Right hindlimb (tissue), 1 donor: ENCODE results near the gene RABGAP1L.
"Not testable (repeated sequence)": the region's sequence is repeated elsewhere in the genome, so short reads cannot be mapped to it uniquely, and the experiment has no call there.

Source experiments
- DNase-seq: peaks from one replicate; pipeline ENCODE4 v3.0.0-alpha.2; 2018

The RABGAP1L gene

DNA sequence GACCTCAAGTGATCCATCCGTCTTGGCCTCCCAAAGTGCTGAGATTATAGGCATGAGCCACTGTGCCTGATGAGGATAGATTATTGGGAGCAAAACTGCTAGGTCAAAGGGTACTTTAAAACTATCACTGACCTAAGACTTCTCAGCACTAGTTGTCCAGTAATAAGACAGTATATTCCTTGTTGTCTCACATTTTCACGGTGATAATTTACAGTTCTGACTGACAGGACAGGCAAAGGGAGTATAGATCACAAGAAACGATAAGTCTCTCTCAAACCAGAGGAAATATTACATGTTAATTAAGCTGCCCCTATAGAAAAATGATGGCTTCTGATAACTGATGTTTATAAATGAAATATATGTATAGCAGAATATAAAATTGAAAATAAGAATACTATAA lies 860.2 kb downstream of the RABGAP1L start:
- no peak for DNase-seq

DNA sequence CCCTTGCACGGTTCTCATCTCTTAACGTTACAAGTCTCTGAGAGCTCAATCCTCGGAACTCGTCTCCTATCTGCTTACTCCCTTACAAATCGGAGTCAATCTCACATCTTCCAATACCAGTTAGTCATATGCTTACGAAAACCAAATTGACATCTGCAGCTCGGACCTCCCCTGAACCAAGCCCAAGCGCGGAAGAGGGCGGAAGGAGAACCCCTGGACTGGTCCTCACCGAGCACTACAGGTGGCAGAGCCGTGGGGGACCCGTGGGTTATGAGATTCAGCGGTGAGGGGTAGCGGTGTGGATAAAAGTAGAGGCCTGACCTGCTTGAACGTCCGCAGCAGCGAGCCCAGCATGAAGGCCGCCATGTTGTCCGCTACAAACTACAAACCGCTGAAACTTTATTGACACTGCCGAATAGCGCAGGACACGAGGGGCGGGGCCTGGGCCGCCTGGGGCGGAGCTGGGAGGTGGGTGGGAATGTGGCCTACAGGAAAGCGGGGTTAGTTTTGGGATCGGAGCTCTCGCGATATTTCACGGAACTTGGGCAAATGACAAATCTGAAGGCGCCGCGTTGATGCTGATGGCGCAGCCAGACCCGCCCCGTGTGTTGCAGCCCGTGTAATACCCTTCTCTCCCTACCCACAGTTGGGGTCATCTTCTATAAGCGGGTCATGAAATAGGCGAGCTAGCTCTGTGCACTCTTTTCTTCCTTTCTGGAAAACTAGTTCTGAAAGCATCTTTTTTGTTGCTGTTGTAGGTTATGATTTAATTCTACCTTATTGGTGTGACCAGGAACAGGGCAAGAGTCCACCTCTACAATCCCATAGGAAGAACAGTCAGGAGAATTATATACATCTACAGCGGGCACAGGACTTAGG lies 864.0 kb downstream of the RABGAP1L start, which contains the start of gene MRPS14:
TSS of gene MRPS14 (minus strand) at position 383 of the 879 bp plus-strand sequence. CDS start at position 366, 17 bp downstream.
- peak; percentile 99 for DNase-seq

DNA sequence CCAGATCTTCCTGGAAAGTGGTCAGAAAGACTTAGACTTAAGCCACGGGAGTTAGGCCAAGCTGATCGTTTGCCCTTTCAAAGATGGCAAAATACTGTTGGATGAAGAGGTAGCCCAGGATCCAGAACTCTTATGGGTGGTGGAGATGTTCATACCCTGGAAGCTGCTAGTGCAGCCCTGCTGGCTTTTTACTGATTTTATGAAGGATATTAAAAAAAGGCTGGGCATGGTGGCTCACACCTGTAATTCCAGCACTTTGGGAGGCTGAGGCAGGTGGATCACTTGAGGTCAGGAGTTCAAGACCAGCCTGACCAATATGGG lies 864.6 kb downstream of the RABGAP1L start:
- not testable (repeated sequence) for DNase-seq

DNA sequence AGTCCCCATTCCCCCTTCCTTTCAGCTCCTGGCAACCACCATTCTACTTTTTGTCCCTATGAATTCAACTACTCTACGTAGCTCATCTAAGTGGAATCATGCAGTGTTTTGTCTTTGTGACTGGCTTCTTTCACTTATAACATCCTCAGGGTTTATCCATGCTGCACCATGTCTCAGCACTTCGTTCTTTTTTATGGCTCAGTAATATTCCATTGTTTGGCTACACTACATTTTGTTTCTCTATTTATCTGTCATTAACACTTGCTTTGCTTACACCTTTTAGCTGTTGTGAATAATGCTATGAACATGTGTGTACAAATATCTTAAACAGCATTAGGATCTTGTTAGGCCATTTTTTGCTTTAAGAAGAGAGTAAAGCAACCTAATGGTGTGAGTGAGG lies 865.5 kb downstream of the RABGAP1L start:
- DNase-seq = no peak

DNA sequence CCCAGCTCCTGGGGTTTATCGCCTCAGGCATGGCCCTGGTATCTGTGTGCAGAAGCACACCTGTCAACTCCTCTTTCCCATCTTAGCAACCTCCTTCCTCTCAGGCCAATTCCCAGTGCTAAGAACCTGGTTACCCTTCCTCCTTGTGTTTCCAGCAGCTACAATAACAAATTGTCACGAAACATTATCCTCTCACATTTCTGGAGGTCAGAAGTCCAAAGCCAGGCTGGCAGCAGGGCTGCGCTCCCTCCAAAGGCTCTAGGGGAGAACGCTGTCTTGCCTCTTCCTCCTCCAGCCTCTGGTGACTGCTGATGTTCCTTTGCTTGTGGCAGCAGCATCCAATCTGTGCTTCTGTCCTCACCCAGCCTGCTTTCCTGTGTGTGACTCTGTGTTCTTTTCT lies 874.6 kb downstream of the RABGAP1L start:
- no peak for DNase-seq

DNA sequence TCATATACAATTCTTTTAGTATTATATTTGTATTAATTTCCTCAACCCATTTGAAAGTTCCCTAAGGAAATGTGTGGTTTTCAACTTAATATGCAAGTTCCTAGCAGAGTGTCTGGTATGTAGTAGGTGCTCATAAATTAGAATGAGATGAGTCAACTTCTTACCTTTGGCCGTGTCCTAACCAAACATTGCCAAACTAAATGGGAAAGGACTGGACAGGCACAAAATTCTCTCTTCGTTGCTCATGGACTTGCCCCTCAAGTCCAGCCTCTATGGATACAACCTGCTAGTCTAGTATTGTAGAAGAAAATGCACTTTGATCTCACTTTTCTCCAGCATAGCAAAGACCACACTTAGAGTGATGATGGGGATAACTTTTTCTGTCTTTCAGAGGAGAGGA lies 875.5 kb downstream of the RABGAP1L start:
- DNase-seq = no peak

DNA sequence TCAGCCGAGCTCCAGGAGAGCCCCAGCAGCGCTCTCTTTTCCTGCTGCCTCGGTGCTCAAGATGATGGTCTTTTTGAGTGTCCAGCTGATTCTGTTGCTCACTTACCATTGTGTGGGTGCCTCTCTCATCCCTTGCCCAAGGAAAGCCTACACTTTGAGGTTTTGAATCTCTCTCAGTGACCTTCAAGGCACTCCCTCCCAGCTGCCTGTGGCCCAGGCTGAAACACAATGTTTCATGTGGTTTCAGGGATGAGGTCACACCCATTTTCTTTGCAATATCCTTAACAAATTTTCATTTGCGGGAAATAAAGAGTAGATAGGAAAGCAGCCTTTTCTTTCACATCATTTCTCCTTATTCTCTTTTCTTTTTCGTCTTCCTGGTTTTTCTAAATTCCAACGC lies 876.5 kb downstream of the RABGAP1L start:
- DNase-seq = no peak

DNA sequence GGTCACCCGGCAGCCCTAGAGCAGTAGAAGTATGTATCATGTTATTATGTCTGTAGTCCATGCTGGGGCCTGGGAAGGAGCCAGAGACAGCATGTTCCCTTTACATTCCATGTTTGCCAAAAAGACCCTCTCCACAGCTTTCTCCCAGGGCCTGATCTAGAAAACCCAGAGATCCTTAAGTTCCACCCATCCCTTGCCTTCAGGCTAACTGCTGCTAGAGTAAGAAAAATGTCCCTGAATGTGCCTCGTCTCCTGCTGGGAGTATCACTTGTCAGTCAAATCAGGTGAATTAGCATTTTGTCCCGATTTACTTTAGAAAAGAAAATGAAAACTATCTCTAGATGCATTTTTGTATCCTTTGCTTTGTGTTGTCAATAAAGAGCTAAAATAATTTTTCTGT lies 877.2 kb downstream of the RABGAP1L start:
- DNase-seq = no peak

DNA sequence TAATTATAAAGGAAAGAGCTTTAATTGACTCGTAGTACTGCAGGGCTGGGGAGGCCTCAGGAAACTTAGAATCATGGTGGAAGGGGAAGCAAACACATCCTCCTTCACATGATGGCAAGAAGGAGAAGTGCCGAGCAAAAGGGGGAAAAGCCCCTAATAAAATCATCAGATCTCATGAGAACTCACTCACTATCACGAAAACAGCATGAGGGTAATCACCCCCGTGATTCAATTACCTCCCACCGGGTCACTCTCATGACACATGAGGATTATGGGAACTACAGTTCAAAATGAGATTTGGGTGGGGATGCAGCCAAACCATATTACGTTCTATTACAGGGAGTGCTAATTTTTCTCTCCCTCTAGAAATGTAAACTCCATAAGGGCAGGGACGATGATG lies 878.1 kb downstream of the RABGAP1L start:
- no peak for DNase-seq

DNA sequence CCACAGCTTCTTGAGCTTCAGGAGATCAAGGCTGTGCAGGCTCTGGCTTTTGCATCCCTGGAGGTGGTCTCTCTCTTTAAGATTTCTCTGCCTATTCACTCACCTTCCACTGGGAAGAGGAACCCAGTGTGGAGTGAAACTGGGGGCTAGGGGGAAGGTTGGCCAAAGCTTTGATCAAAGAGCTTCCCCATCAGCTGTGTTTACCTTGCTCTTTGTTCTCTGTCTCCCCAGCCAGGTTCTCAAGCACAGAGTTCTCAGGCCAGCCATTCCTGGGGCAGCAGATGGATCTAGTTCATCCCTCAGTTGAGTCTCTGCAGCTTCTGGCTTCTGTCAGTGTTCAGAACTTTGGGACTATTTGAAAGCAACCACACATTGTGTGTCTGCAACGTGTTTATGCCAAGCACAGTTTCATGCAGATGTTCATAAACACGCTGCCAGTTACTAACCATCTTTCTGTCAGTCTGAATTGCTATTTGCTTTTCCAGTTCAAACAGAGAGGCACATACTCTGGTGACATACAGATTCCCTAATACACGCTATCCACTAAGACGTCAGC lies 881.1 kb downstream of the RABGAP1L start:
- no peak for DNase-seq

DNA sequence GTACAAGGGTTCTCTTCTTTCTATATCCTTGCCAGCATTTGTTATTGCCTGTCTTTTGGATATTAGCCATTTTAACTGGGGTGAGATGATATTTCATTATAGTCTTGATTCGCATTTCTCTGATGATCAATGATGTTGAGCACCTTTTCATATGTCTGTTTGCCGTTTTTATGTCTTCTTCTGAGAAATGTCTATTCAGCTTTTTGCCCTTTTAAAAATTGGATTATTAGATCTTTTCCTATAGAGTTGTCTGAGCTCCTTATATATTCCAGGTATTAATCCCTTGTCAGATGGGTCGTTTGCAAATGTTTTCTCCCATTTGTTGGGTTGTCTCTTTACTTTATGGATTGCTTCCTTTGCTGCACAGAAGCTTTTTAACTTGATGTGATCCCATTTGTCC lies 883.3 kb downstream of the RABGAP1L start:
- no peak for DNase-seq

DNA sequence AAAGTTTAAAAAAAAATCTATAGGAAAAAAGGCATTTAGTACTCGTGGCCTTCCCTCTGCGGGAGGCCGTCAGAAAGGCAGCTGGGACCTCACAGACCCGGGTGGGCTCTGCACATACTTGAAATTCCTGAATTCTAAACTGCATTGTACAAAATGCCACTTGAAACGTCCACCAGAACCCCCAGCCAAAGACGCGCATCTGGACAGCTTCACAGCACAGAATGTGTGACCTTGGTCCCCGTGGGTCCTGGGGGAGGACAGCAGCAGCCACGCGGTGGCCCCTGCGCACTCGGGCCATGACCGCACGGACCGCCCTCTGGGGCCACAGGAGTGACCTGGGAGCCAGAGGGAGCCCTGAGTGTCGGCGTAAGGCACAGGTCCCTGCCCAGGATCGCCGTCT lies 884.5 kb downstream of the RABGAP1L start:
- DNase-seq = no peak

DNA sequence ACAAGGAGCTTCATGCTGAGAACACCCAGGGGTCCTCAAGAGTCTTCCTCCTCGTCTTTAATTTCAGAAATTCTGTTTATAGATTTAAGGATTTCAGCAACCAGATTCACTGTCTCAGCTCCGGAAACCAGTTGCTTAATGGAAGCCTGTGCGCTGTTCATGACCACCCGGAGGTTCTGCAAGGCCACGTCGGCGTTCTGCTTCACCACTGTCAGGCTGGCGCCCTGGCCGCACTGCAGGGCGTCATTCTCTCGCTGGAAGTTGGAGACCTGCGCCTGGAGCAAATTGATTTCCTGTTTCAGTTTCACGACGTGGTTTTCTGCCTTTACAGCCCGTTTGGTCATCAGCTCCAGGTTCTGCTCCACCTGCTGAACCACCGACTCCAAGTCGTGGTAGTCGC lies 885.3 kb downstream of the RABGAP1L start:
- not testable (repeated sequence) for DNase-seq
